Superior temporal gyrus (tissue), 1 donor: ENCODE results near the gene PUM2.

Source experiments
- DNase-seq: peaks from one replicate; pipeline ENCODE4 v3.0.0-alpha.2; 2016; ENCODE audit errors: extremely low spot score

PUM2 gene

DNA sequence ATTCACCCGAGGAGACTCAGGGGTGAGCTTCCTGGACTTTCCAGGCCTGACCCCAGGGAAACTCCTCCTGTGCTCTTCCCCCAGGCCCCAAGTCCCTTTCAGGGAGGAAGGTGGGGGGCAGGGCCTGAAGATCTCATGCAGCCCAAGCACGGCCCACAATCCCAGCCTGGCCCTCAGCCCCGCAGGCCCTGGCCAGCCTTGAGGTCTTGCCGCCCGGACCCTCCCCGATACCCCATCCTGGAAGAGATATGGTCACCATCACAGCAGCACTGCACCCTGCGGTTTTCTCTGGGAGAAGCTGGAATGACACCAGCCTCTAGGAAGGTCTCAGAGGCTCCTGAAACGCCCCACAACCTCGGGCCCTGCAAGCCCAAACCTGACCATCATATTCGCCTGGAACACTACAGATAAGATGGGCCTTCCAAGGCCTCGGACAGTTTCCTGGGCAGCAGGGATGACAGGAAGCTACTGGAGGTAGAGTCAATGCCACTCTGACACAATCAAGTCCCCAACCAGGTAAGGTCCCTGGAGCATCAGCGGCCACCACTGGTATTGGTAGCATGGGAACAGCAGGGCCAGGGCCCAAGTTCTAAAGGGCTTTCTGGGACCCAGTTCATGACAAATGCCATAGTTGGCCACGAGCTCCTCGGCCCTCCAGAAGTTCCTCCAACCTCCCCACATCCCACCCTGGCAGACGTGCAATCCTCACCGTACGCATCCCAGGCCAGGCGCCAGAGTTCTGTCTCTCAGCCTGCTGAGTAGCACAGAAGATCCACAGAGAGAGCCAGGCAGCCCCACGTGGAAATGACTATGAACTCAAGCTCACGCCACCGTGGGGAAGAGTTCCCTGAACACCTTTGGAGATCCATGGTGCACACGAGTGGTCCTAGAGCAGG is 134.3 kb downstream of the PUM2 start:
- DNase-seq = no peak

- no peak for DNase-seq
Measured at GRCh38 chr2:20215183-20216040, 135.2 kb downstream of the PUM2 start.

GRCh38 chr2:20214566-20215182 is 136.0 kb downstream of the PUM2 start:
- DNase-seq = no peak

DNA sequence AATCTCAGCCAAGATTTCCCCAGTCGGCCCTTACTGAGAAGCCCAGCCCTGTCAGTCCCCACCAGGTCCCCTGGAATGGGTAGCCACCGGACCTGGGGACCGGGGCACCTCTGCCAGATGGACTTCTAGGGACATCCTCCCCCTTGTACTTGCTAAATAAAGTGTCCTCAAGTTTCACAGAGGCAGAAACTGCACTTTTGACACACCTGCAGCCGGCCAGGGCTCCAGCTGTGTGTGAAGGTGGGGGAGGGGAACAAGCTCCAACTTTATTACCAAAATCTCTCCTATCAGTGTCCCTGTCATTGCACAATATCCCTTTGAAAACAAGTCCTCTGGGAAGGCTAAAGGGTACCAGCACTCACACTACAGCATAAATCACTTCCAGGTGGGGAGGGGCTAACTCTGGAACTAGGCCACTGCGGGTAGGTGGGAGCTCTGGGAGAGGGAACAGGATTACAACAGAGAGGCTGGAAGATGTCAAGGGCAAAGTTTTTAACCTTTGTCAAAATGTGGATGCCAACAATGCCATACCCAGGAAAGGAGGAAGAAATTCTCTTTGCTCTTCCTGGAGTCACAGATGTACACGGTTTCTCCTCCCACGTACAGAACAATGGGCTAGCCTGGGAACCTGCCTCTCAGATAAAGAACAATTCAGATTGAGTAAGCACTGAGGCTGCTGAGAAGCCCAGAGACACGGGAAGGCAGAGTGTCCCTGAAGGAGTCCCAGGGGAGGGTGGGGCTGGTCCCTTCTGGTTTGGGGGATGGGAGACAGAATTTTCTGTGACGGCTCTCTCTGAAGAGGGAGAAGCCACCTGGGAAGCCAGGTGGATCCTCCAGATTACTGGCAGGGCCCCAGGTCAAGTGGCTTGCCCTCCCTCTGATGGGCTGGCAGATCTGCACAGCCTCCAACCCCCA is 136.7 kb downstream of the PUM2 start:
- DNase-seq = no peak

DNA sequence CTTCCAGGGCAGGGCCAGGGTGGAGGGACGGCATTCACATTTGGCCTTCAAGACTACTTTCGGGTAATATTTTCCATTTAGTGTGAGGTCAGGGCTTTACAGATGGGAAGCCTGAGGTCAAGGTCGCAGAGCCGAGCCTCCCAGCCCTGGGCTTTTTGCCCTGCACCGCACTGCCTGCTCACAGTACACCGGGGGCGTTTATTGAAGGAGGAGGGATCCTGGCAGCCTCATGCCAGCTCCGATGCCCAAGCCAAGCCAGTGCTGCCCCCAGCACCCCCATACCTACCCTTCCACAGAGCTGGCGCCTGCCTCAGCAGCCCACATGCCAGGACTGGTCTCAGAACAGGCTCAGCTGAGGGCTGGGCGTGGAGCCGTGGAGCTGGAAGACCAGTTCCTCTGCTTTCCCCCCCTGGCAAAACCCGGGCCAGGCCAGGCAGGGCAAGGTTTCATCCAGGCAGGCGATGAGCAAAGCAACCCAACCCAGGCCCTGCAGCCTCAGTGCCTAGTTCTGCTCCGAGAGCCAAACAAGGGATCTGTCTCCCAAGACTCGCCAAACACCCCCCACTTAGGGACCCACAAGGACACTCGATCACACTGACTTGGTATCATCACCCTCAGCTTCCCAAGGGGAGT is 137.7 kb downstream of the PUM2 start:
- no peak for DNase-seq

DNA sequence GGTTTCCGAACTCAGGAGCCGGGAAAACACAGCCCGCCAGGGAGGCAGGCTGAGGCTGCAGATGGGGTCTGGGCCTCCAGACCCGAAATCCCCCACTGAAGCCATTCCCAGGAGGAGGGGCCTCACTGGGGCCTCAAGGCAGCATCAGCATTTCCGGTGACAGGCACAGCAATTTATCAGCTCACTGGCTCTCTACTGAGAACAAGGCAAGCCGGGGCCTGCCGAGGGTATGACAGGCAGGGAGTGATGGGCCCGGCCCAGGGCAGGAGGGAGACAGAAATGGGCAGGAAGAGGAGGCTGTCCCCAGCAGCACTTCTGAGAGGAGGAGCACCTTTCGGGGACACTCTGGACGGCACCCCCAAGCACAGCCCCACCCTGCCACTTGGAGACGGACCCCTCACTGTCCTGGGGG is 138.2 kb downstream of the PUM2 start:
- DNase-seq = no peak

- no peak for DNase-seq
Measured at GRCh38 chr2:20211860-20212458, 138.7 kb downstream of the PUM2 start.

GRCh38 chr2:20211420-20211819 is 139.2 kb downstream of the PUM2 start:
- DNase-seq = no peak

DNA sequence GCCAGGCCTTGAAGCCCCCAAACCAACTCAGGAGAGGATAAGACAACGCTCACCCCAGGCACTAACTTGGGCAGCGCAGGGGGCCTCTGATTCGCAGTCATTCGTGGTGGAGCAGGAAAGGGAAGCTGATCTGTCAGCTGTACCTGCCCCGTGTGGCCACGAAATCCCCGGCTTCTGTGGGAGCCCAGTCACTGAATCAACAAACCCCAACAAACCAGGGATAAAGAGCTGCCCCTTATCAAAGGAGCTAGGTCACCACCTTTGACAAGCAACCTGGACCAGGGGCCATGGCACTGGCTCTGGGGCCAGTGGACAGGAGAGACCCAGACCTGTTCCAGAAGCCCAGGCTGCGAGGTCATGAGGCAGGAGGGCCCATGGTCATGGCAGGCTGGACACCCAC is 140.2 kb downstream of the PUM2 start:
- DNase-seq = no peak

GRCh38 chr2:20209373-20210109 is 141.1 kb downstream of the PUM2 start:
- no peak for DNase-seq

DNA sequence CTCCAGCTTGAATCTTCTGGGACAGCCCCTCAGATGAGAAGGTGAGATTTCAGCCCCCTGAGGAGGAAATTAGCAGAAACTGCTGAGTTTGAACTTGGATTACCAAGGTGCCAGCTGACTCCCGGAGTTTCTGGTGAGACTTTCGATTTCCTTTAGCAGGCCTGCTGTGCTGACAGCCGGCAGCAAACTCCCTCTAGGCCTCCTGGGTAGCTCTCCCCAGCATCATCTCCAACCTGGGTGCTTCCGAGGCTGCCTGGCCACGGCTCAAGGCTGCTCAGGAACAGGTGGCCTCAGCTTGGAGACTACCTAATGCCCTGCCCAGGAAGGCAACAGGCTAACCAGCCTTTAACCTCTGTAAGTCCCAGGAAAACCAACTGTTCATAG is 142.2 kb downstream of the PUM2 start:
- no peak for DNase-seq

- DNase-seq = no peak
Measured at GRCh38 chr2:20207051-20207450, 143.6 kb downstream of the PUM2 start.

DNA sequence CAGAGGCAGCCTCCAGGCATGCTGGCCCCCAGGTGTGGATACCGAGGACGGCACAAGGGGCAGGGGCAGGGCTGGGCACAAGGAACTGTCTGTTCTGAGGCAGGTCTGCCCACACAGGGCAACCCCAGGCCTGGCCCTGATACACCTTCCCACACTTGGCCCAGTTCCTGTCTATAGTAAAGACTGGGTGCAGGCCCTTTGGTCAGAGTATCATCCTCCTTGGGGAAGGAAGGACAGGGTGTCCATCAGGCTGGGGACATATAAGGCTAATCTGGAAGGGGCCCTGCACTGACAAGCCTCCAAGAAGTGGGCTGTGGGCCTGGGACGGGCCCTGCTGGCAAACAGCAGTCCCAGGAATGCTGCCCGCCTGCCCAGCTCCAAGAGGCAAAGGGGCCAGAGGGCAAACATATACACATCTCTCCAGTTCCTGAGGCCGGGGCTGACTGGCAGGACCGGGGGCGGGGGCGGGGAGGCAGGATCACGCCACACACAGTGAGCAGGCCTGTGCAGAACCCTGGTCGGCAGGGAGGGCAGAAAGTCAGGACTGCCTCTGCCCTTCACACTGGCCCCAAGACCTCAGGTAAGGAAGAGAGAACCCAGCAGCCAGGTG is 144.6 kb downstream of the PUM2 start:
- DNase-seq = no peak

- no peak for DNase-seq
Measured at GRCh38 chr2:20205069-20205468, 145.6 kb downstream of the PUM2 start.

DNA sequence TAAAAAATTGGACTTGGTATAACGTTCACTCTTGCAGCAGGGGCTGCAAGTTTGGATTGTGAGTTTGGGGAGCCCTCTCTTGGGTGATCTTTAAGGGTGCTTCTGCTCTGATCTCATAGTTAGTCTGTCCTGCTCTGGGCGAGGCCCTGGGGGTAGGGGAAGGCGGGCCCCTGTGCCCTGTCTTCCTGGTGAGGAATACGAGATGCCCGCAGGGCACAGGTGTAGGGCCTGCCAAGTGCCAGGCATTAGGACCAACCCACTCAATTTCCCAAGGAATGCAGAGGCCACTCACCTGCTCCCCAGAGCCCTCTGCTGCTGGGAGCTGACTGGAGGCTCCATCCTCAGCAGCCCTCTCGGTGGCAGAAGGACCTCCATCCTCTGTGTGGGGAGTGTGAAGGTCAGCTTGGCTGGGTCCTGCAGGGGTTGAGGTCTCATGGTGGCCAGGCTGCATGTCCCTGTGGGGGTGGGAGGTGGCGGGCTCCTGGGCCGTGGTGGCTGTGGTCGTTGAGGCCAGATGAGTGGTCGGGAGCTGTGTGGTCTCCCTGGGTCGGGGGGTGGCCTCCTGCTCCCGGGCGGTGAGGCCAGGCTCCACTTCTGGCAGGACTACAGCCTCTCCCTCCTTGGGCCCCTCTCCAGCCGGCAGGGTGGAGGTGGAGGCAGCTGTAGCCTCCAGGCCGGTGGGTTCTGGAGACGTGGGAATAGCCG is 147.0 kb downstream of the PUM2 start:
- DNase-seq = no peak

DNA sequence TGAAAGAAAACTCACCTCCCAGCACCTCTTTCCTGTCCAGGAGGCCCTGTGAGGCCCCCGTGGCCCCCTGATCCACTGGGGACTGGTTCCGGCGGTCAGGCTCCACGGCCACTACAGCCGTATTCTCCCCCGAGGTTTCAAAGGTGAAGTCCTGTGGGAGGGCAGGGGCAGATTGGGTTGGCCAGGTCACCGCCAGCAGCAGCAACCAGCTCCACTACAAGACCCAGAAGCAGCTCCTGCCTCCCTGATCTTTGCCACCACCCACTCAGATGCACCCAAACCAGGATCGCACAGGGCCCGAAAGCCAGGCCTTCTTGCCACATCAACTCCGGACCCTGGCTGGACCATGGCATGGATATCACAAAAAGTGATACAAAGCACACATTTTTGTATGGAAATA is 147.6 kb downstream of the PUM2 start:
- DNase-seq = no peak

DNA sequence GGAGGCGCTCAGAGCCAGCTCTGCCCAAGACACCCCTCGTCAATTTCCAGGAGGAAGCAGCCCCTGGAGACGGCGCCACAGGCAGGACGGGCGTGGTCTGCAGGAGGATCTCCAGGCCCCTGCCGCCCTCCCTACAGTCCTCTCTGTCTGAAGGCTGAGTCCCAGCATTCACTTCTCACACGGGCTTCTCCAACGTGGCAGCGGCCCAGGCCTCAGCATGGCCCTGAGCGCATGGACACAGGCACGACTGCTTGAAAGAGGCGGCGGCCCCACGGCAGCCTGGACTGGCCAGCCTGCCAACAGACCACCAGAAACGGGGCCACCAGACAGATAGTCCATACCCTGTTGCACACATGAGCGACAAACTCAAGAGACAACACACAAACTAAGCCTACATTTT is 149.0 kb downstream of the PUM2 start:
- DNase-seq = no peak

- DNase-seq = no peak
Measured at GRCh38 chr2:20200697-20201555, 149.7 kb downstream of the PUM2 start.
